GM11168 (cell line): ENCODE data around the gene STON2.

Experiments used
- in situ Hi-C: fragments of 300-500 bp; cut with MboI; formaldehyde crosslinking; loops from one replicate; pipeline ENCODE4 v1.12.0; 2022; ENCODE audit warnings: low sequenced_read_pairs; ENCODE audit not compliant: unreplicated experiment

The STON2 gene

GRCh38 chr14:81341781-81342180 lies 58.3 kb downstream of the STON2 start:
- in situ Hi-C loops: no loop called here

- in situ Hi-C loops: no loop called here
Observed at GRCh38 chr14:81341370-81341769, 58.8 kb downstream of the STON2 start.

GRCh38 chr14:81340201-81340600 lies 59.9 kb downstream of the STON2 start:
- in situ Hi-C loops: no loop called here

- in situ Hi-C loops: no loop called here
Observed at GRCh38 chr14:81337073-81337472, 63.1 kb downstream of the STON2 start.

GRCh38 chr14:81336009-81336408 lies 64.1 kb downstream of the STON2 start:
- in situ Hi-C loops: no loop called here

- in situ Hi-C loops: no loop called here
Observed at GRCh38 chr14:81332725-81333124, 67.4 kb downstream of the STON2 start.

GRCh38 chr14:81331229-81332021 lies 68.7 kb downstream of the STON2 start:
- in situ Hi-C loops: no loop called here

GRCh38 chr14:81330619-81331122 lies 69.5 kb downstream of the STON2 start:
- in situ Hi-C loops: no loop called here

- in situ Hi-C loops: no loop called here
Observed at GRCh38 chr14:81329640-81330381, 70.3 kb downstream of the STON2 start.

- in situ Hi-C loops: no loop called here
Observed at GRCh38 chr14:81326451-81326850, 73.7 kb downstream of the STON2 start.

GRCh38 chr14:81324011-81324410 lies 76.1 kb downstream of the STON2 start:
- in situ Hi-C loops: no loop called here

- in situ Hi-C loops: no loop called here
Observed at GRCh38 chr14:81323093-81323492, 77.0 kb downstream of the STON2 start.

GRCh38 chr14:81319946-81320345 lies 80.2 kb downstream of the STON2 start:
- in situ Hi-C loops: no loop called here

GRCh38 chr14:81319314-81319713 lies 80.8 kb downstream of the STON2 start:
- in situ Hi-C loops: no loop called here

GRCh38 chr14:81315341-81315740 lies 84.8 kb downstream of the STON2 start:
- in situ Hi-C loops: no loop called here

- in situ Hi-C loops: no loop called here
Observed at GRCh38 chr14:81314443-81315175, 85.5 kb downstream of the STON2 start.

- in situ Hi-C loops: no loop called here
Observed at GRCh38 chr14:81313775-81314429, 86.2 kb downstream of the STON2 start.

- in situ Hi-C loops: no loop called here
Observed at GRCh38 chr14:81313200-81313599, 86.9 kb downstream of the STON2 start.

- in situ Hi-C loops: no loop called here
Observed at GRCh38 chr14:81312289-81312876, 87.7 kb downstream of the STON2 start.

- in situ Hi-C loops: no loop called here
Observed at GRCh38 chr14:81311778-81312177, 88.3 kb downstream of the STON2 start.
